Measurements from ENCODE around the gene LBX2.

- TF ChIP-seq POLR2AphosphoS5 (IDR thresholded peaks at IDR 0.05) (no peak), POLR2A (IDR thresholded peaks at IDR 0.05) (no peak)
- TF ChIP-seq, protein P1, sequence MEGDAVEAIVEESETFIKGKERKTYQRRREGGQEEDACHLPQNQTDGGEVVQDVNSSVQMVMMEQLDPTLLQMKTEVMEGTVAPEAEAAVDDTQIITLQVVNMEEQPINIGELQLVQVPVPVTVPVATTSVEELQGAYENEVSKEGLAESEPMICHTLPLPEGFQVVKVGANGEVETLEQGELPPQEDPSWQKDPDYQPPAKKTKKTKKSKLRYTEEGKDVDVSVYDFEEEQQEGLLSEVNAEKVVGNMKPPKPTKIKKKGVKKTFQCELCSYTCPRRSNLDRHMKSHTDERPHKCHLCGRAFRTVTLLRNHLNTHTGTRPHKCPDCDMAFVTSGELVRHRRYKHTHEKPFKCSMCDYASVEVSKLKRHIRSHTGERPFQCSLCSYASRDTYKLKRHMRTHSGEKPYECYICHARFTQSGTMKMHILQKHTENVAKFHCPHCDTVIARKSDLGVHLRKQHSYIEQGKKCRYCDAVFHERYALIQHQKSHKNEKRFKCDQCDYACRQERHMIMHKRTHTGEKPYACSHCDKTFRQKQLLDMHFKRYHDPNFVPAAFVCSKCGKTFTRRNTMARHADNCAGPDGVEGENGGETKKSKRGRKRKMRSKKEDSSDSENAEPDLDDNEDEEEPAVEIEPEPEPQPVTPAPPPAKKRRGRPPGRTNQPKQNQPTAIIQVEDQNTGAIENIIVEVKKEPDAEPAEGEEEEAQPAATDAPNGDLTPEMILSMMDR (IDR thresholded peaks at IDR 0.05), result no peak
Observed at GRCh38 chr2:74472945-74473258, 26.5 kb downstream of the LBX2 start.

Measured in gastroesophageal sphincter (tissue), 3 donors.